Liver (tissue), 9 donors: Measurements from ENCODE around the gene ANKRD11. TPM values are rescaled to one million over a fixed set of nuclear protein-coding genes. Genes with fewer than 3 reads are reported as not detected.
"Not testable (repeated sequence)": the region's sequence is repeated elsewhere in the genome, so short reads cannot be mapped to it uniquely, and the experiment has no call there.

Source experiments
- DNase-seq: peaks from one replicate; pipeline ENCODE4 v3.0.0-alpha.2; 2017; ENCODE audit warnings: low spot score
- H3K27ac ChIP-seq, 2 donors: one replicate each; pipeline ENCODE4 v1.7.0; 2013; ENCODE audit warnings: inconsistent platforms in 2 of 2, low read length in 2 of 2, control low read depth in 1 of 2, low read depth in 1 of 2, mild to moderate bottlenecking in 1 of 2
- H3K27me3 ChIP-seq, 4 donors: one replicate each; pipeline versions ENCODE4 v1.6.1 to v1.7.0; 2013; ENCODE audit warnings: low read length in 3 of 4, inconsistent platforms in 1 of 4, mild to moderate bottlenecking in 1 of 4, moderate library complexity in 1 of 4; ENCODE audit not compliant: control insufficient read depth in 4 of 4, insufficient read depth in 4 of 4
- H3K36me3 ChIP-seq, 4 donors: one replicate each; pipeline versions ENCODE4 v1.6.1 to v1.7.0; 2013; ENCODE audit warnings: low read length in 3 of 4, mild to moderate bottlenecking in 3 of 4, low read depth in 1 of 4, moderate library complexity in 1 of 4; ENCODE audit not compliant: control insufficient read depth in 4 of 4, insufficient read depth in 3 of 4
- H3K4me1 ChIP-seq, 4 donors: one replicate each; pipeline versions ENCODE4 v1.6.1 to v1.7.0; 2013; ENCODE audit warnings: low read length in 3 of 4, mild to moderate bottlenecking in 3 of 4, moderate library complexity in 1 of 4; ENCODE audit not compliant: control insufficient read depth in 4 of 4, insufficient read depth in 4 of 4
- H3K4me3 ChIP-seq, 3 donors: one replicate each; pipeline versions ENCODE4 v1.6.1 to v1.7.0; 2013; ENCODE audit warnings: low read length in 3 of 3, control low read depth in 1 of 3, low read depth in 1 of 3, mild to moderate bottlenecking in 1 of 3
- H3K9ac ChIP-seq, 2 donors: one replicate each; pipeline ENCODE4 v1.7.0; 2013; ENCODE audit warnings: low read length in 2 of 2, mild to moderate bottlenecking in 2 of 2, moderate library complexity in 2 of 2, control low read depth in 1 of 2, low read depth in 1 of 2
- H3K9me3 ChIP-seq, 4 donors: one replicate each; pipeline versions ENCODE4 v1.6.1 to v1.7.0; 2013; ENCODE audit warnings: low read length in 3 of 4; ENCODE audit not compliant: control insufficient read depth in 4 of 4
- EGR1 ChIP-seq, 2 donors: IDR thresholded peaks; 2 replicates each; pipeline ENCODE4 v1.6.1; 2016 to 2018; ENCODE audit warnings: antibody characterized with exemption in 2 of 2, low read depth in 2 of 2
- FOXA1 ChIP-seq: IDR thresholded peaks from 2 replicates; pipeline ENCODE4 v1.6.1; 2016; ENCODE audit warnings: antibody characterized with exemption
- FOXA2 ChIP-seq: IDR thresholded peaks from 2 replicates; pipeline ENCODE4 v1.6.1; 2016; ENCODE audit warnings: antibody characterized with exemption
- GABPA ChIP-seq, 2 donors: IDR thresholded peaks in 1 of 2; conservative IDR thresholded peaks in 1 of 2; 2 replicates each; pipeline ENCODE4 v1.6.1; 2016; ENCODE audit warnings: antibody characterized with exemption in 2 of 2, mild to moderate bottlenecking in 1 of 2, moderate library complexity in 1 of 2
- HNF4A ChIP-seq, 2 donors: conservative IDR thresholded peaks; 2 replicates each; pipeline ENCODE4 v1.6.1; 2016; ENCODE audit warnings: antibody characterized with exemption in 2 of 2, mild to moderate bottlenecking in 2 of 2
- HNF4G ChIP-seq: IDR thresholded peaks from 2 replicates; pipeline ENCODE4 v1.6.1; 2016; ENCODE audit warnings: antibody characterized with exemption
- JUND ChIP-seq, 2 donors: IDR thresholded peaks; 2 replicates each; pipeline ENCODE4 v1.6.1; 2016; ENCODE audit warnings: antibody characterized with exemption in 2 of 2
- NR2F2 ChIP-seq: IDR thresholded peaks from 2 replicates; pipeline ENCODE4 v1.6.1; 2016; ENCODE audit warnings: antibody characterized with exemption
- RAD21 ChIP-seq, 2 donors: IDR thresholded peaks; 2 replicates each; pipeline ENCODE4 v1.6.1; 2016; ENCODE audit warnings: antibody characterized with exemption in 2 of 2, mild to moderate bottlenecking in 2 of 2
- RXRA ChIP-seq, 2 donors: IDR thresholded peaks; 2 replicates each; pipeline ENCODE4 v1.6.1; 2017 to 2018; ENCODE audit warnings: antibody characterized with exemption in 2 of 2, mild to moderate bottlenecking in 1 of 2
- SP1 ChIP-seq: IDR thresholded peaks from 2 replicates; pipeline ENCODE4 v1.6.1; 2018; ENCODE audit warnings: antibody characterized with exemption, mild to moderate bottlenecking
- TAF1 ChIP-seq: conservative IDR thresholded peaks from 2 replicates; pipeline ENCODE4 v1.6.1; 2016; ENCODE audit warnings: antibody characterized with exemption, mild to moderate bottlenecking
- YY1 ChIP-seq: IDR thresholded peaks from 2 replicates; pipeline ENCODE4 v1.6.1; 2016; ENCODE audit warnings: antibody characterized with exemption, mild to moderate bottlenecking
- WGBS: extraction: QIAGEN DNeasy Blood & Tissue Kit; methylation state at CpG from one replicate; pipeline ENCODE4 v1.1.7; 2013; 5-methylcytosine and 5-hydroxymethylcytosine counted together
- polyA plus RNA-seq, 2 donors: library from polyadenylated mRNA; stranded (reverse) in 1 of 2; unstranded in 1 of 2; fragments of 200-250 nt in 1 of 2; fragments of >200 nt in 1 of 2; fragmentation: Nextera tagmentation in 1 of 2; extraction: Ambion mirVana in 1 of 2; gene quantifications; one replicate each; pipeline versions ENCODE4 v1.2.1 to v1.2.3, GENCODE V29; 2013 to 2015
- total RNA-seq, 2 donors: library from RNA; depleted of rRNA; stranded (reverse); fragments of >200 nt; gene quantifications; one replicate each; pipeline ENCODE4 v1.2.3, GENCODE V29; 2014
- TF ChIP-seq, protein P1 (sequence below): IDR thresholded peaks from 2 replicates; pipeline ENCODE4 v1.6.1; 2016; ENCODE audit warnings: antibody characterized with exemption
- TF ChIP-seq, protein P2 (sequence below): IDR thresholded peaks from 2 replicates; pipeline ENCODE4 v1.6.1; 2016; ENCODE audit warnings: antibody characterized with exemption
- TF ChIP-seq, protein P3 (sequence below): fragments of 150-350 bp; IDR thresholded peaks from 2 replicates; pipeline ENCODE4 v1.5.1; 2017; ENCODE audit warnings: improper control_type of control experiment, low read depth, low read length; ENCODE audit not compliant: missing input control
- TF ChIP-seq, protein P4 (sequence below): IDR thresholded peaks from 2 replicates; pipeline ENCODE4 v1.6.1; 2016; ENCODE audit warnings: antibody characterized with exemption, mild to moderate bottlenecking
- TF ChIP-seq, protein P5 (sequence below): IDR thresholded peaks from 2 replicates; pipeline ENCODE4 v1.6.1; 2016; ENCODE audit warnings: antibody characterized with exemption
- donor health status: healthy.
- donor health status: healthy.
- donor health status: healthy.
- donor health status: healthy.
- donor health status: healthy.

The ANKRD11 gene
- total and polyA plus RNA-seq, 4 donors, result 16.3 to 55.1 (median 28.0) TPM

DNA sequence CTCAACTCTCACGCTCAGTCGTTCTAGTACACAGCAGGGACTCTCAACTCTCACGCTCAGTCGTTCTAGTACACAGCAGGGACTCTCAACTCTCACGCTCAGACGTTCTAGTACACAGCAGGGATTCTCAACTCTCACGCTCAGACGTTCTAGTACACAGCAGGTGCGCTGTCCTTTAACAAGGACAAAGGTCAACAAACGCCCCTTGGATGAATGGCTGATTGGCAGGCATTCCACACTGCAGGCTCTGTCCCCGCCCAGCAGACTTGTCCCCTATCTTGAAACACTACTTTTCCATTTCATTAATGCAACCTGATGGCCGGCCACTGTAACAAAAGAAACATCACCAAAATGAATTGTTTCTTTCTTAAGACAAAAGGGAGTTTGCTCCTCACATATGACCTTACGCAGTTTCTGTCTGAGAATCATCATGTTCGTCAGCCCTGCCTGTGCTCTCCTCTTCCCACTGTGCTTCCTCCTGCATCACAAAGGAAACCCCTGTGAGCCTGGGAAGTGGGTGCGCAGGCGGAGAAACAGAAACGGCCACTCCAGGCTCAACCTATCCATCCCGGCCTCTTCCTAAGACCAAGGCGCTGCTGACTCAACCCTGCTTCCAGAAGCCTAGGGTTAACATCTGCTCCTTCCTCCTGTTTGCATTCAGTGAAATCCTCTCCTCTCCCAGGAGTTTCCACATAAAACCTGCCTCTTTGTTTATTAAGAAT, 59.8 kb downstream of the ANKRD11 start:
- Histone ChIP-seq H3K9me3 (no peaks in the 10 kb centered on the region), H3K4me3 (no peak overlapping the region)
- no peak for DNase-seq

DNA sequence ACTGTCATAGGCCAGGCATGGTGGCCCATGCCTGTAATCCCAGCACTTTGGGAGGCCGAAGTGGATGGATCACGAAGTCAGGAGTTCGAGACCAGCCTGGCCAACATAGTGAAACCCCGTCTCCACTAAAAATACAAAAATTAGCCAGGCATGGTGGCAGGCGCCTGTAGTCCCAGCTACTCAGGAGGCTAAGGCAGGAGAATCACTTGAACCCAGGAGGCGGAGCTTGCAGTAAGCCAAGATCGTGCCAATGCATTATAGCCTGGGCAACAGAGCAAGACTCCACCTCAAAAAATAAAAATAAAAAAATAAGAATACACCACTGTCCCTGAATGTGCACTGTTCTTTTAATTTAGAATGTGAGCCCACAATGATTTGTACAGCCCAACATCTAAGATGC, 61.8 kb downstream of the ANKRD11 start:
- H3K9ac ChIP-seq, H3K4me3 ChIP-seq, H3K36me3 ChIP-seq, H3K27ac ChIP-seq, H3K27me3 ChIP-seq, DNase-seq, H3K9me3 ChIP-seq: not testable (repeated sequence)
- peaks cover 9 to 35% (median 29%) of the 10 kb centered on the region in 4 donors for H3K4me1 ChIP-seq
- 96% methylated on average over 7 of the region's 7 CpGs for WGBS

More for the DNA sequence above, 59.8 kb downstream of the ANKRD11 start:
- 47% methylated on average over 19 of the region's 19 CpGs for WGBS
- TF ChIP-seq FOXA1 (no peak), YY1 (peak; percentile 44), SP1 (peak; percentile 62), TAF1 (no peak), FOXA2 (no peak), NR2F2 (no peak), HNF4G (no peak), RAD21 (IDR thresholded peaks at IDR 0.05) (peak; percentile 11 to 28), JUND (IDR thresholded peaks at IDR 0.05) (no peak), EGR1 (IDR thresholded peaks at IDR 0.05; ENCODE audit: low read depth in 2 of 2) (no peak), RXRA (IDR thresholded peaks at IDR 0.05) (peak; percentile 53 to 60), HNF4A (conservative IDR thresholded peaks at IDR 0.05) (peak; percentile 68 to 70), GABPA (IDR thresholded peaks at IDR 0.05 in 1 of 2, conservative IDR thresholded peaks at IDR 0.05 in 1 of 2) (no peak)
- TF ChIP-seq, protein P1, sequence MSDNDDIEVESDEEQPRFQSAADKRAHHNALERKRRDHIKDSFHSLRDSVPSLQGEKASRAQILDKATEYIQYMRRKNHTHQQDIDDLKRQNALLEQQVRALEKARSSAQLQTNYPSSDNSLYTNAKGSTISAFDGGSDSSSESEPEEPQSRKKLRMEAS, result peak; percentile 13
- TF ChIP-seq, protein P2, sequence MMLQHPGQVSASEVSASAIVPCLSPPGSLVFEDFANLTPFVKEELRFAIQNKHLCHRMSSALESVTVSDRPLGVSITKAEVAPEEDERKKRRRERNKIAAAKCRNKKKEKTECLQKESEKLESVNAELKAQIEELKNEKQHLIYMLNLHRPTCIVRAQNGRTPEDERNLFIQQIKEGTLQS, result no peak
- TF ChIP-seq, protein P3, sequence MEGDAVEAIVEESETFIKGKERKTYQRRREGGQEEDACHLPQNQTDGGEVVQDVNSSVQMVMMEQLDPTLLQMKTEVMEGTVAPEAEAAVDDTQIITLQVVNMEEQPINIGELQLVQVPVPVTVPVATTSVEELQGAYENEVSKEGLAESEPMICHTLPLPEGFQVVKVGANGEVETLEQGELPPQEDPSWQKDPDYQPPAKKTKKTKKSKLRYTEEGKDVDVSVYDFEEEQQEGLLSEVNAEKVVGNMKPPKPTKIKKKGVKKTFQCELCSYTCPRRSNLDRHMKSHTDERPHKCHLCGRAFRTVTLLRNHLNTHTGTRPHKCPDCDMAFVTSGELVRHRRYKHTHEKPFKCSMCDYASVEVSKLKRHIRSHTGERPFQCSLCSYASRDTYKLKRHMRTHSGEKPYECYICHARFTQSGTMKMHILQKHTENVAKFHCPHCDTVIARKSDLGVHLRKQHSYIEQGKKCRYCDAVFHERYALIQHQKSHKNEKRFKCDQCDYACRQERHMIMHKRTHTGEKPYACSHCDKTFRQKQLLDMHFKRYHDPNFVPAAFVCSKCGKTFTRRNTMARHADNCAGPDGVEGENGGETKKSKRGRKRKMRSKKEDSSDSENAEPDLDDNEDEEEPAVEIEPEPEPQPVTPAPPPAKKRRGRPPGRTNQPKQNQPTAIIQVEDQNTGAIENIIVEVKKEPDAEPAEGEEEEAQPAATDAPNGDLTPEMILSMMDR, result no peak
- TF ChIP-seq, protein P4, sequence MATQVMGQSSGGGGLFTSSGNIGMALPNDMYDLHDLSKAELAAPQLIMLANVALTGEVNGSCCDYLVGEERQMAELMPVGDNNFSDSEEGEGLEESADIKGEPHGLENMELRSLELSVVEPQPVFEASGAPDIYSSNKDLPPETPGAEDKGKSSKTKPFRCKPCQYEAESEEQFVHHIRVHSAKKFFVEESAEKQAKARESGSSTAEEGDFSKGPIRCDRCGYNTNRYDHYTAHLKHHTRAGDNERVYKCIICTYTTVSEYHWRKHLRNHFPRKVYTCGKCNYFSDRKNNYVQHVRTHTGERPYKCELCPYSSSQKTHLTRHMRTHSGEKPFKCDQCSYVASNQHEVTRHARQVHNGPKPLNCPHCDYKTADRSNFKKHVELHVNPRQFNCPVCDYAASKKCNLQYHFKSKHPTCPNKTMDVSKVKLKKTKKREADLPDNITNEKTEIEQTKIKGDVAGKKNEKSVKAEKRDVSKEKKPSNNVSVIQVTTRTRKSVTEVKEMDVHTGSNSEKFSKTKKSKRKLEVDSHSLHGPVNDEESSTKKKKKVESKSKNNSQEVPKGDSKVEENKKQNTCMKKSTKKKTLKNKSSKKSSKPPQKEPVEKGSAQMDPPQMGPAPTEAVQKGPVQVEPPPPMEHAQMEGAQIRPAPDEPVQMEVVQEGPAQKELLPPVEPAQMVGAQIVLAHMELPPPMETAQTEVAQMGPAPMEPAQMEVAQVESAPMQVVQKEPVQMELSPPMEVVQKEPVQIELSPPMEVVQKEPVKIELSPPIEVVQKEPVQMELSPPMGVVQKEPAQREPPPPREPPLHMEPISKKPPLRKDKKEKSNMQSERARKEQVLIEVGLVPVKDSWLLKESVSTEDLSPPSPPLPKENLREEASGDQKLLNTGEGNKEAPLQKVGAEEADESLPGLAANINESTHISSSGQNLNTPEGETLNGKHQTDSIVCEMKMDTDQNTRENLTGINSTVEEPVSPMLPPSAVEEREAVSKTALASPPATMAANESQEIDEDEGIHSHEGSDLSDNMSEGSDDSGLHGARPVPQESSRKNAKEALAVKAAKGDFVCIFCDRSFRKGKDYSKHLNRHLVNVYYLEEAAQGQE, result no peak
- TF ChIP-seq, protein P5, sequence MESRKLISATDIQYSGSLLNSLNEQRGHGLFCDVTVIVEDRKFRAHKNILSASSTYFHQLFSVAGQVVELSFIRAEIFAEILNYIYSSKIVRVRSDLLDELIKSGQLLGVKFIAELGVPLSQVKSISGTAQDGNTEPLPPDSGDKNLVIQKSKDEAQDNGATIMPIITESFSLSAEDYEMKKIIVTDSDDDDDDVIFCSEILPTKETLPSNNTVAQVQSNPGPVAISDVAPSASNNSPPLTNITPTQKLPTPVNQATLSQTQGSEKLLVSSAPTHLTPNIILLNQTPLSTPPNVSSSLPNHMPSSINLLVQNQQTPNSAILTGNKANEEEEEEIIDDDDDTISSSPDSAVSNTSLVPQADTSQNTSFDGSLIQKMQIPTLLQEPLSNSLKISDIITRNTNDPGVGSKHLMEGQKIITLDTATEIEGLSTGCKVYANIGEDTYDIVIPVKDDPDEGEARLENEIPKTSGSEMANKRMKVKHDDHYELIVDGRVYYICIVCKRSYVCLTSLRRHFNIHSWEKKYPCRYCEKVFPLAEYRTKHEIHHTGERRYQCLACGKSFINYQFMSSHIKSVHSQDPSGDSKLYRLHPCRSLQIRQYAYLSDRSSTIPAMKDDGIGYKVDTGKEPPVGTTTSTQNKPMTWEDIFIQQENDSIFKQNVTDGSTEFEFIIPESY, result no peak
- no peak overlapping the region for H3K9ac ChIP-seq
- no peaks in the 10 kb centered on the region for H3K27me3 ChIP-seq
- H3K4me1 ChIP-seq, result peaks cover 9 to 33% (median 28%) of the 10 kb centered on the region in 4 donors
- H3K36me3 ChIP-seq, result no peaks in the 10 kb centered on the region
- H3K27ac ChIP-seq, result no peak overlapping the region
